GM21786 (cell line): ENCODE data around the gene CBLB.
"Not testable (repeated sequence)": the region's sequence is repeated elsewhere in the genome, so short reads cannot be mapped to it uniquely, and the experiment has no call there.

ENCODE experiments used
- ATAC-seq: cut with Tn5 transposase; IDR thresholded peaks from one replicate; pipeline ENCODE4 v1.9.1; 2021; ENCODE audit not compliant: unreplicated experiment

CBLB gene

DNA sequence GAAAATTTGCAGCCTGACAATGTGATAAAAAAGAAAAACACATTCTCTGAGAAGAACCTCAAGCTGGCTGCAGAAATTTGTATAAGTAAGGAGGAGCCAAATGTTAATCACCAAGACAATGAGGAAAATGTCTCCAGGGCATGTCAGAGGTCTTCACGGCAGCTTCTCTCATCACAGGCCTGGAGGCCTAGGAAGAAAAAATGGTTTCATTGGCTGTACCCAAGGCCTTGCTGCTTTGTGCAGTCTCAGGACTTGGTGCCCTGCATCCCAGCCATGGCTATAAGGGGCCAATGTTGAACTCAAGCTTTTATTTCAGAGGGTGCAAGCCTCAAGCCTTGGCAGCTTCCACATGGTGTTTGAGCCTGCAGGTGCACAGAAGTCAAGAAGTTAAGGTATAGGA is 106.6 kb downstream of the CBLB start:
- ATAC-seq = not testable (repeated sequence)

DNA sequence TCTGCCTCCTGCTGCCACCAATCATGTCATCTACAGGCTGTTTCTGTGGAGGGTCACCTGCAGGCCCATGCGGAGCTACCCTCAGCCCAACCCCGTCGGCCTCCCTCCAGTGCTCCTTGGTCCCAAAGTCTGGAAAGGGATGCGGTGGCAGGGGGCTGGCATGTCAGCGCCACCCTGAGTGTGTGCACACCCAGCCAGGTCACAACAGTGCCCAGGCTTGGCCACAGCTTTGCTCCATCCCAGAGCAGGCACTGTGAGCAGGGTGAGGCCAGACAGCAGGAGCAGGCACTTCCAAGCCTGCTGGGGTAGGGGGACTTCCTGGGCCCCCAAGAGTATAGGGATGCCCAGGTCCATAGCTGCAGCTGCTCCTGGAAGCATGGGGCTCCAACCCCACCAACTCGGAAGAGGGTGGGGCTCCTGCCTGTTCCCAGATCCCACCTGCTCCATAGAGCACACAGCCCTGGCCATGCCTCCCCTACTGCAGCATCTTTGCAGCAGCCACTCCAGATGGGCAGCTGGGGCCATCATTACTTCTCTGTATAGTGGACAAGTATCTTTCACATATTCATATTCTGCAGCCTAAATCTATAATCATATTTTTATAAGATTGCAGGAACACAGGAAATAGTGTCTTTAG is 109.3 kb downstream of the CBLB start:
- ATAC-seq = no peak

DNA sequence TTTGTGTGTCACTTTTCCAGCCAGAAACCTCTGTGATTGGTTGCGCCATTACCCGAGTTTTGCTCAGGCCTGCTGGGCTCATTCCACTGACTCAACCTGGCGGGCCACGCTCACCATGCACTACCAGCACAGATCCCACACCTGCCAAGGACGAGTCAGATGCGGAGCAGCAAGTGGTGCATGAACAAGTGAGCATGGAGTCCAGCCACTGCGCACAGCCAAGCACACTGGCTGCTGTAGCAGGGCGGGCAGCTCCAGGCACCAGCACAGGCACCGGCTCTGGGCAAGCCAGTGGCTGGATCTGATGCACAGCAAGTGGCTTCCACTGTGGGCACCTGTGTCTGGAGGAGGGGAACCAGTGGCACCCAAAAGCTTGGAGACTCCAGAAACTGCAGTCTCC is 110.4 kb downstream of the CBLB start:
- no peak for ATAC-seq

DNA sequence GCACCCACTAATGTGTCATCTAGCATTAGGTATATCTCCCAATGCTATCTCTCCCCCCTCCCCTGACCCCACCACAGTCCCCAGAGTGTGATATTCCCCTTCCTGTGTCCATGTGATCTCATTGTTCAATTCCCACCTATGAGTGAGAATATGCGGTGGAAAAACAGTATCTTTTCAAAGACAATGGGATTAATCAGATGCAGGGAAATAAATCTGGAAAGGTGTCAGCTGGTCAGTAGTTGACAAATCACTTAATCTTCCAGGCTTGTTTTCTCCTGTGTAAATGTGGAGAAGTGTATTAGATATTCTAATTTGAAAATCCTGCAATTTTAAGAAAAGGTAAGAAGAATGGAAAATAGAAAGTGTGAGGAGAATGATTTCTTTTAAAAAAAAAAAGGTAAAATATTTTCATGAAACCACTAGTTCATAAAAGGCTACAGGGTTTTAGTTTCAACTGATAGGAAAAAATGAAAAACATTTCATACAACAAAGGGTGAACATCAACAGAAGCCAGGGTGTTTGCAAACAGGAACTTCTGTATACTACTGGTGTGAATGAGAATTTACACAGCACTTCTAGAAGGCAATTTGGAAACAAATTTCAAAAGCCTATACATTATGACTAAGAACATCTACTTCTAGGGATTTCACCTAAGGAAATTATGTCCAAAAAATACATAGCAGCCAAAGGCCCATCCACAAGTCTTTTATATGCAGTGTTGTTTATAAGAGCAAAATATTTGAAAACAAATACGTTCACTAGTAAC is 113.5 kb downstream of the CBLB start:
- ATAC-seq = no peak

DNA sequence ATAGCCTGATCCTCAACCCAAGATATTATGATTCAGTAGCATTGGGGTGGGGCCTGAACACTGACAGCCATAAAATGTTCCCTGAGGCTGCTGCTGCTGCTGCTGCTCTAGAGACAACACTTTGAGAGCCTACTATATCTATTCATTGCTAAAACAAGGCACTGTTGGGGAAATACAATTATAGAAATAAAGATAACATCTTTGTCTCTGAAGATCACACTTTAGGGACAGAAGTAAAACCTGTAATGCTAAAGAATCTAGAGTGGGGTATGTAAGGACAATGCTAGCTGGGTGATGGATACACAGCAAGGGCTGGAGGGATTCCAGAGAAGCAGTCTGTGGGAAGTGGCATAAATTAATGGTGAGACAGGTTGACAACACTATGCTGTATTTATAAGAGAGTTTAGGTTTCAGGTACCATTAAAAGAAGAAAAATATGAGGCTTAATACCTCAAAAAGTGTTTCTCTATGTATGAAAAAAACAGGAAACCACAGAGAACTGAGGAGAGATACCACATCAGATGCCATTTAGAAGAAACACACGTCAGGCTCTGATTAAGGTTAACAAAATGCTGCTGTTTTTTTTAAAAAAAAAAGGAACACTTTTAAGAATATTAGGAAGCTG is 115.9 kb downstream of the CBLB start:
- ATAC-seq = peak; percentile 61

DNA sequence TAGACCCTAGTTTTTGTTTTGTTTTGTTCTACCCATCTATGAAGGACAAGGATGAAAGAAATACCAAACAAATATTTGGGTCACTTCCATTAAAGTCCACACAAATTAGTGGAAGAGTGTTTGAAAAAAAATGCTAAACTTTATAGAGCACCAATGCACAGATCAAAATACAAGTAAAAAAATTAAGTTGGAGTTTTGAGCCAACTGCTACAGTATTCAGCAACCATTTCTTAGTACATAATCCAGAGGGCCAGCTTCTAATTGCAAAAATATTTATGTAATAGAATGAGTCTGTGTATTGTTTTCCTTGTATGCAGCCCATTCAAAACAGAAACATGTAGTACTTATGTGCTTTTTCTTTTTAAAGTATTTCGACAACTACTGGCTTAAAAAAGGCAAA is 121.1 kb downstream of the CBLB start:
- no peak for ATAC-seq

DNA sequence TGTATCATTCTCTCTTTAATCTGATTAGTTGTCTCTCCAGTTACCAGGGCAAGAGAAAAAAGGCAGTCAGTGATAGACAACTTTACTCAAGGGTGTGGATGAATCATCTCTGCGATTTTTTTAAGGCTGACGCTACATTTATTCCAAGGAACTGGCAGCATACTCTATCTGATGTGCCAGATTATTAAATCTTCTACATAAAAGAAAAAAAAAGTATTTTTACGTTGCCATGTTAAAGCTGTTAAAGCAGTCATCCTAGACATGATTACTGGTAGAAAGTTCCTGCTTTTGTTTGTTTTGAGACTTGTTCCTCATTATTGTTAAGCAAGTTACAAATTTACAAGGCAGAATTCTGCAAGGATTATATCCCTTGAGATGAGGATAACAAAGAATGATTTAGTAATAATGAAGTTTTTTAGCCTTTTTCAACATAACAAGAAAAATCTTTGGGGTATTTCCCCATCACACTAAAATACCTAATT is 121.7 kb downstream of the CBLB start:
- no peak for ATAC-seq

DNA sequence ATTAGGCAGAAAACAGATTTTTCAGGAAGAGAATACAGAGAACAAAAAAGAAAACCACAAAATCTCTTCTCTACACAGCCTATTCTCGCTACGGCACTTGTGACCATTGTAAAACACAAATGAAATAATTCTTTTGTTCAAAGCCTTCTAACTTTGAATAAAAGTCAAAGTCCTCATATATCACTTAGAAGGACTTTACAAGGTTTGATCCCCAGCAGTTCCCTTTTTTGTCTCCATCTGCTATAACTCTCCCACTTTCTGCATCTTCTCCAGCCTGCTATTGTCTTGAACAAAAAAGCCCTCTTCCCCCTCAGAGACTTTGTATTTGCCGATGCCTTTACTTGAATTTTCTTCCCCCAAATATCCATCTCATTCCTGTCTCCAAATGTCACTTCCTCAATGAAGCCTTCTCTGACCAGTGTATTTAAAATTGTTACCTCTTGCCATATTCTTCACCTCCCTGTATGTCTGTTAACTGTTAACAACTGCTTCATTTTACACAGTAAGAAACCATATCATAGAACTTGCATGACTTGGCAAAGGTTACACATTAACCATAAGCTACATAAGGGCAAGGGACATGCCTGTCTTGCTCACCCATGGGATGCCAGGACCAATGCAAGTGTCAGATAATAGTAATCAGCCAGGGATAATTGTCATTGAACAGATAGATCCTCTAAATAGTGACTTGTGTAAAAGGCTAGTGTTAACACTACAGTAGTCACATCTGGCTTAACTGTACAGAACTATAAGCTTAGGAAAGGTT is 122.4 kb downstream of the CBLB start:
- peak; percentile 96 for ATAC-seq

DNA sequence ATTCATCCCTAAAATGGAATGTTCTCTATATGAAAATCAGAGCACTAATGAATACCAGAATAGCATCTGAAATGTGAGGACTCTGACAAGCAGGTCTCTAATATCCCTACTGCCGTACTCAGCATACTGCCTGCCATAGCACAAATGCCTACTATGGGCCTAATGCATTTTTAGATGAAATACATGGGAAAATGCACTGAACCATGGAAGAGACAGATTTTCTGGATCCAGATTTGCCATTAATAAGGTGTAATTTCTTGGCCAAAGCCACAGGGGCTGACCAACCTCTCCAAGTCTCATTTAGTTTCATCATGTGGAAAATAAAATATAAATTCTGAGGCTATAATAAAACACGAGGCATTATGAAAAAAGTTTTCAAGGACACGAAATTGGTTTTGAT is 123.8 kb downstream of the CBLB start:
- ATAC-seq = no peak

DNA sequence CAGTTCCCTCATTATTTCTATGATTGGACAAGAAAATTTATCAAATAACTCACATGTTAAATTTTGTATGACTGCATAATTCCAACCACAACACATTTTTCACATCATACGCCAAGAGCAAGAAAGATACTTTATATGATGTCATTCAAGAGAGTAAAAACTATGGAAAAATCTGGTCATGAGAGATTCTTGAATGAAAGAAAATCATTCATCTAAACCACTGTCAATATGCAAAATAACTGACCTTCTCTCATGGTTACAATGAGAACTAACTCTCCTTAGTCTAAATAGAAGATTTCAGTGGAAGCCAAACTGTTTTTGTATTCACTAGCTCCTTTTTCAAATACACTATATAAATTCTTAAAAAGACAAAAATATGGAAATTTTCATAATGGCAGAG is 124.6 kb downstream of the CBLB start:
- no peak for ATAC-seq

DNA sequence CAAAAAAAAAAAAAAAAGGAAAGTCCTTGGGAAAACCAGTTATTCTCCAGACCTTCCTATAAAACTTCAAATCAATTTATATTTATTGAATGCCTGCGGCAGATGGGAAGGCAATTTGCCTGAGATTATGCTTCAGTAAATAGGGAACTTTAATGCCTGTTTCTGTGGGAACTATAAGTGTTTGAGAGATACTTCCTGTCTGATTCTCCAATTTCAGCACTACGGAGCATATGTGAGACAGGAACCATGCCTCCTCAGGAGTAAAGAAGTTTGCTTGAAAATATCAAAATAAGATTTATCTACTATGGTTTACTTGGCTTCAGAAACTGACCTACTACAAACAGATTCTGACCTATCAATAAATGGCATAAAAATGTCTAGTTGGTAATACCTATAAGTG is 135.5 kb downstream of the CBLB start:
- no peak for ATAC-seq

DNA sequence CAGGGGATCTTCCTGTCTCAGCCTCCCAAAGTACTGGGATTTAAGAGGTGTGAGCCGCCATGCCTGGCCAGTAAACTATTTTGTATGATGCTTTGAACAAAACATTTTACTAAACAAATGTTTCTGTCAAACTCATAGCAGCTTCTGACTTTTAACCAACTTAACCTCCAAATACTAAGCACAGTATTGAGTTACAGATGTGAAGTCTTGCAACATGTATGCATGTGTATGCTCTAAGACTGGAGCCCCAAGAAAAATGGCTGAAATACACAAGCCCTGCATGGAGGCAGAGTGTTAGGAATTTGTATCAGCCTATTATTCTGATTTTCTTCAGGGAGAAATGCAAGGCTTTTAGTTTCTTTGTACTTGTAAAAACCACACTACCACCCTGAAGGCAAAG is 137.1 kb downstream of the CBLB start:
- no peak for ATAC-seq

DNA sequence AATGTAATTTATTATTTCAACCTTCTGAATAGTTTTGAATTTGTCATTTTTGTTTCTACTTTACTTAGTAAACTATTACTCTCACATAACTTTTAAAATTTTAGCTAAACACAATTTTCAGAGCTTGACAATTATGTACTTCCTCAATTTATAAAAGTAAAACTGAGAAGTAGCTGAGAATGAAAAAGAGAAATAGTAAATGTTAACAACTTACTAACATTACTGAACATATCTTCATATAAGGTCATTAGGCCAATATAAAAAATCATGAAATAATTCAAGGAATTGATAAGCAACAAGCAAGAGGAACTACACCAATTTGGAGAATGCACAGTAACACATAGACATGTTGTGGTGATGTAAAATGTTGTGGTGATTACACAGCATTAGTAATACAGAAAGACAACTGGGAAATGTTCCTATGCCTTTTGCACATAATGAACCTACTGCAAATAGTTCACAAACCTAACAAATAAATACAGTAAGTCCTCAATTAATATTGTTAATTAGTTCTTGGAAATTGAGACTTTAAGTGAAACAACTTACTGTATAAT is 137.9 kb downstream of the CBLB start:
- ATAC-seq = no peak

DNA sequence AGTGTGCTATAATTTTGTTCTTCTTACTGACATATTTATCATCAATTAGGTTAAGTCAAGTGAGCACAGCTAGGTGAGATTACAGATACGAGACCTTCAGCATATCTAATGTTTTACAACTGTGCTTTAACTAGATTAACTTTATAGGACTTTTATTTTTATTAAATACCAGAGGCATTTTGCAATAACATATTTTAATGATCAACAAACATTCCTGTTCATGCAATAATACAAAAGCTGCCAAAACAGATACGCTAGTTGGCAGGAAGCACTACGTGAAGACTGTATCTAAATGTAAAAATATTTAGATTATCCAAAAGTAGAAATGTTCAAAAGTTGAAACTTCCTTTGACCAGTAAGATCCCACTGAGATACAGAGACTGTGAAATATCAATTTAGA is 139.1 kb downstream of the CBLB start:
- ATAC-seq = no peak

DNA sequence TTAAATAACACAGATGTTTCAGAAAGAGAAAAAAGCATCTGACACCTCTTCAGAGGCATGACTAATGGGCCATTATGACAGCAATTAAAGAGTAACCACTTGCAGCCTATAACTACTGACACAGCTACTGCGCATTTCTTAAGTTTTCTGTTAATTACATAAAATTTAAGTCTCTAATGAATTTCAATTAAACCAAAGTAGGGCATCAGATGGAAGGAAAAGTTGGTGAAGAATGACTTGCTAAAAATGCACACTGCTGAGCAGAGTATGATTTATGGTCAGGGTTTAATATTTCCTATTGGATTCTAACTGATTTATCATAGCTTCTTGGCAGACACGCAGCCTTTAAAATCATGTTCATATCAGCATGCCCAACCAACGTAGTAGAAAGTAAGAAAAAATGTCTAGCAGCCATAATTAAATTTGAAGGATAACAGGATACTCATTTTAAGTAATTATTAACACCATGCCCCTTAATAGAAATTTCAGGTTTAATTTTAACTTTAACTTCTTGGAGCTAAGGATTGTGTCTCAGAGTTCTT is 140.0 kb downstream of the CBLB start:
- ATAC-seq = no peak

DNA sequence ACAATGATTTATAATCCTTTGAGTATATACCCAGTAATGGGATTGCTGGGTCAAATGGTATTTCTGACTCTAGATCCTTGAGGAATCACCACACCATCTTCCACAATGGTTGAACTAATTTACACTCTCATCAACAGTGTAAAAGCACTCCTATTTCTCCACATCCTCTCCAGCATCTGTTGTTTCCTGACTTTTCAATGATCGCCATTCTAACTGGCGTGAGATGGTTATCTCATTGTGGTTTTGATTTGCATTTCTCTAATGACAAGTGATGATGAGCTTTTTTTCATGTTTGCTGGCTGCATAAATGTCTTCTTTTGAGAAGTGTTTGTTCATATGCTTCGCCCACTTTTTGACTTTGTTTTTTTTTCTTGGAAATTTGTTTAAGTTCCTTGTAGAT is 141.8 kb downstream of the CBLB start:
- not testable (repeated sequence) for ATAC-seq

DNA sequence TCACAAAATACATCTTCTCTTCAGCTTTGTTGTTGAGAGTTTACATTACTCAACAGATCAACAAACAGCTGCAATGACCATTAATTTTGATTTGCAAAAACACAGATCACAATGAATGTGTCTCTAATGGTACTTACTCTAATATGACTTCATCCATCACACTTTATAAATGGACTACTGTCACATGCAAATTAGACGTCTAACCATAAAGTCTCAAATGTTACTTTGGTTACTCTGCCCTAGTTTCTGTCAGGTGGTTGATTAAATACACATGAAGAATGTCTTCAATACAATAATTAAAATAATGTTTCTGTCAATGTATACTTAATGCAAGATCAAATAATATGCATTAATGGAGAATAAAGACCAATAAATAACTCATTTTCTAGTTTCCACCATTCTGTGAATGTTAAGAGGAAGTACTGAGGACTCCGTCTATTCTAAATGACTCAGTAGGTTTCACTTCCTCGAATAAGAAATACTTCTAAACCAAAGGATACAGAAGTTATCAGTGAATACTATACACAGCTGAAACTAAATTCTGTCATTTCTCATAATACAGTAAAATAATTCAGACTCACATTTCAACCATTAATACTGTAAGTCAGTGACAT is 145.8 kb downstream of the CBLB start:
- ATAC-seq = peak; percentile 100

DNA sequence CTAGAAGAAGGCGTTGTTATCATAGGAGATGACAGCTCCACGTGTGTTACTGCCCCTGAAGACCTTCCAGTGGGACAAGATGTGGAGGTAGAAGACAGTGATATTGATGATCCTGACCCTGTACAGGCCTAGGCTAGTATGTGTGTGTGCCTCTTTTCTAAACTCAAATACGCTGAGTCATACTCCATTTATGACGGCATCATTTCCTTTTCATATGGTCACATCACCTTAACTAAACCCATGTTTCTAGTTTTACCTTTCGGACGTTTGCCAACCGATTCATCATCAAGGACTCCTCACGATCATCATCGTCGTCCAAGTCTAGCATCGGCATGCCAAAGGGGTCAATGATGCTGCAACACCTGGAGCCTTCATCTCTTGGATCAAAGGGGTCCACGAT is 149.0 kb downstream of the CBLB start:
- ATAC-seq = no peak

DNA sequence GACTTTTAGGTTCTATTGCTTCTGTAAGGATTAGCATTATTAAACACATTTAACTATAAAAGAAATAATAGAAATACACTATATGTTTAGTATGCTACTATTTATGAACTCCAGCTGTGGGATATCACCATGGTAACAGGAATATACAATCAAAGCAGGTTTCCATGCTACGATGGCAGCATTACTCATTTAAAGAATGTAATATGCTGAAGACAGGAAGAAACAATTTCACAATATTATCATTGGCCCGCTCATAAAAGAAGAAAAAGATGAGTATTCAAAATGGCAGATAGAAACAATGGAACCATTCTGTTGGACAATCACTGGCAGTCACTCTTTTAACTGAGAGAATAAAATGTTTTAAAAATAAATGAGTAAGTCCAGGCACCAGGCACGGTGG is 153.4 kb downstream of the CBLB start:
- no peak for ATAC-seq

DNA sequence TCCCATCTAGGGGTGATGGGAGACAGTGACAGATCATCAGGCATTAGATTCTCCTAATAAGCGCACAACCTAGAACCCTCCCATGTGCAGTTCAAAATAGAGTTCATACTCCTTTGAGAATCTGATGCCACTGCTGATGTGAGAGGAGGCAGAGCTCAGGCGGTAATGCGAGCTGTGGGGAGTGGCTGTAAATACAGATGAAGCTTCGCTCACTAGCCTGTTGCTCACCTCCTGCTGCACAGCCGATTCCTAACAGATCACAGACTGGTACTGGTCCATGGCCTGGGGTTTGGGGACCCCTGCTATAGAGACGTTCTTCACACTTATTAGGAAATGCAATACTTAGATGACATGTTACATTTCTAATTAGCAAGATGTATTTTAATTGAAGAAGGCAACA is 154.4 kb downstream of the CBLB start:
- no peak for ATAC-seq

DNA sequence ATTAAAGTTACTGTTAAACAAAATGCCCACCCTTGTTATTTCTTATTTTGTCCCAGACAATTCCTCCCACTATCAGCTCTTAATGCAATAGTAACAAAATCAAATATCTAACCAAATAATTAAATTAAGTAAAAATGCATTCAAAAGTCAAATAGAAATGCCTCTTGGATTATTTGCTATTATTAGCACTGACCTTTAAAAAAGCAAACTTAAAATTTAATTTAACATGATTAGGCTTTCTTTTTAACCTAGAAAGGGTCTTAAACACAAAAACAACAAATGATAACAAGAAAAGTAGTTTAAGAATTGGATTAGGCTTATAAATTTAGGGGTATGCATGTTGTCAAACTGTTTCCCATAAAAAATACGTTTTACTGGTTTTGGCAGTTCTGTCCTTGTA is 159.8 kb downstream of the CBLB start:
- ATAC-seq = no peak
